HepG2 (cell line): ENCODE measurements around the gene RPS8. TPM values are rescaled to one million over a fixed set of nuclear protein-coding genes. Genes with fewer than 3 reads are reported as not detected.

Experiments
- ARNTL ChIP-seq: sonication (generic); formaldehyde crosslinking; IDR thresholded peaks from 2 replicates; pipeline ENCODE4 v1.4.0; 2020; ENCODE audit warnings: mild to moderate bottlenecking, missing genetic modification reagents
- CSRNP1 ChIP-seq: sonication (generic); formaldehyde crosslinking; IDR thresholded peaks from 2 replicates; pipeline ENCODE4 v1.8.1; 2023; ENCODE audit warnings: mild to moderate bottlenecking, missing genetic modification reagents
- FOXO1 ChIP-seq: sonication (generic); formaldehyde crosslinking; IDR thresholded peaks from 2 replicates; pipeline ENCODE4 v1.4.0; 2020; ENCODE audit warnings: missing genetic modification reagents
- ZBTB7B ChIP-seq: sonication (generic); formaldehyde crosslinking; IDR thresholded peaks from 2 replicates; pipeline ENCODE4 v1.4.0; 2020; ENCODE audit warnings: missing genetic modification reagents
- ZNF3 ChIP-seq: IDR thresholded peaks from 2 replicates; pipeline ENCODE4 v1.7.0; 2017; ENCODE audit warnings: inconsistent platforms
- ZNF337 ChIP-seq: sonication (generic); formaldehyde crosslinking; IDR thresholded peaks from 2 replicates; pipeline ENCODE4 v1.5.1; 2020; ENCODE audit warnings: missing genetic modification reagents, low read depth, mild to moderate bottlenecking, borderline replicate concordance
- ZNF761 ChIP-seq: sonication (generic); formaldehyde crosslinking; conservative IDR thresholded peaks from 2 replicates; pipeline ENCODE4 v1.4.0; 2020; ENCODE audit warnings: mild to moderate bottlenecking, missing genetic modification reagents
- ZSCAN30 ChIP-seq: sonication (generic); formaldehyde crosslinking; IDR thresholded peaks from 2 replicates; pipeline ENCODE4 v1.5.0; 2020; ENCODE audit warnings: mild to moderate bottlenecking, missing genetic modification reagents
- polyA plus RNA-seq, 8 experiments: library from polyadenylated mRNA; depleted of rRNA in 3 of 8; stranded (reverse) in 7 of 8; unstranded in 1 of 8; fragments of >200 nt; fragmentation: Illumina TruSeq in 4 of 8; extraction: Trizol in 4 of 8; gene quantifications; 2 replicates each; pipeline versions ENCODE4 v1.2.1 to v1.2.3, GENCODE V29; 2011 to 2016; ENCODE audit warnings: low read depth in 4 of 8, missing spikeins in 1 of 8, mixed read lengths in 1 of 8; ENCODE audit not compliant: insufficient read depth in 1 of 8
- total RNA-seq, 5 experiments: library from RNA; depleted of rRNA; stranded (reverse); fragments of >200 nt; fragmentation: Illumina TruSeq; extraction: Trizol; gene quantifications; 2 replicates each; pipeline ENCODE4 v1.2.3, GENCODE V29; 2016; ENCODE audit warnings: low read depth in 1 of 5
- TF ChIP-seq, protein P1 (sequence below), 2 experiments: fragments of 450-650 bp in 1 of 2; sonication (generic) in 1 of 2; formaldehyde crosslinking in 1 of 2; IDR thresholded peaks; 2 replicates each; pipeline versions ENCODE4 v1.6.1 to v1.8.0; 2016 to 2022; ENCODE audit warnings: antibody characterized with exemption in 1 of 2, mild to moderate bottlenecking in 1 of 2, missing genetic modification reagents in 1 of 2
- TF ChIP-seq, protein P2 (sequence below): sonication (generic); formaldehyde crosslinking; IDR thresholded peaks from 2 replicates; pipeline ENCODE4 v1.9.0; 2021; ENCODE audit warnings: missing genetic modification reagents, borderline replicate concordance
- TF ChIP-seq, protein P3 (sequence below): IDR thresholded peaks from 2 replicates; pipeline ENCODE4 v1.6.1; 2012; ENCODE audit warnings: low read length, improper control_type of control experiment

RPS8 gene
- total and polyA plus RNA-seq, 2 of the 13 experiments (the other 11 are each of a cell fraction or from before 2014, with no cell fraction given): 2,628 to 2,822 TPM

DNA sequence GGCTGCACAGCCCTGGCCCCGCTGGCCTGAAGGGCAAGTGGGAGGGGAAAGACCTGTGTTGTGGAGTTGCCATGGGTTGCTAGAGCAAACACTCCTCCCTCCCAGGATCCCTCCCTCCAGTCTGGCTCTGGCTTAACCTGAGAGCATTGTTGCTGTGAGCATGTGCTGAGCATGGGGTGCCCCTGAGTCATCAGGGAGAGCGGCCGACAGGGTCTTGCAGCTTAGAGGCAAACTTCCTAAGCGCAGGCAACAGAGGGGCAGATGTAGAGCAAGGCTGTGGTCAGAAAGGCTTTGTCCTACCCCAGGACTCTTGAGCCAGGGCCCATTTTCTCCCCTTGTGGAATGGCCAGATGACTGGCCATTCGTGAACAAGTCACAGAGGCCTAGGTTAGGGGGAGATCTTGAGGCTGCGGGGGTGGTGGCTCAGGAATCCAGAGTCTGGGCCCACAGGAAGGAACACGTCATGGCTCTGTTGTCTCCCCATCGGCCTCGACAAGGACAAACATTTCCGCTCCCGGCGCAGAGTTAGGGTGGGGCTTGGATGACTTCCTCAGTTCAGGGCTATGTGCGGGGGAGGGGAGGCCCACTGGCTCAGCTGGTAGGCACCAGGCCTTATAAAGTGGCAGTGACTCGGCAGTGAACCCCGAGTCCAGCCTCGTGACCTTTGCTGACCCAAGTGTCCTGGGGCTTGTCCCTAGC is 32.2 kb downstream of the RPS8 start (continued):
- TF ChIP-seq FOXO1 (CRISPR knock-in tag) (peak; percentile 23; the same call in 1 of the 2 replicates), ZNF761 (CRISPR knock-in tag) (peak; percentile 6; the same call in 1 of the 2 replicates), ZNF337 (CRISPR knock-in tag) (no peak), ARNTL (CRISPR knock-in tag) (peak; percentile 84), ZBTB7B (CRISPR knock-in tag) (no peak), CSRNP1 (CRISPR knock-in tag) (peak; percentile 26; the same call in 1 of the 2 replicates), ZNF3 (CRISPR knock-in tag) (no peak), ZSCAN30 (no peak)
- TF ChIP-seq, protein P1, sequence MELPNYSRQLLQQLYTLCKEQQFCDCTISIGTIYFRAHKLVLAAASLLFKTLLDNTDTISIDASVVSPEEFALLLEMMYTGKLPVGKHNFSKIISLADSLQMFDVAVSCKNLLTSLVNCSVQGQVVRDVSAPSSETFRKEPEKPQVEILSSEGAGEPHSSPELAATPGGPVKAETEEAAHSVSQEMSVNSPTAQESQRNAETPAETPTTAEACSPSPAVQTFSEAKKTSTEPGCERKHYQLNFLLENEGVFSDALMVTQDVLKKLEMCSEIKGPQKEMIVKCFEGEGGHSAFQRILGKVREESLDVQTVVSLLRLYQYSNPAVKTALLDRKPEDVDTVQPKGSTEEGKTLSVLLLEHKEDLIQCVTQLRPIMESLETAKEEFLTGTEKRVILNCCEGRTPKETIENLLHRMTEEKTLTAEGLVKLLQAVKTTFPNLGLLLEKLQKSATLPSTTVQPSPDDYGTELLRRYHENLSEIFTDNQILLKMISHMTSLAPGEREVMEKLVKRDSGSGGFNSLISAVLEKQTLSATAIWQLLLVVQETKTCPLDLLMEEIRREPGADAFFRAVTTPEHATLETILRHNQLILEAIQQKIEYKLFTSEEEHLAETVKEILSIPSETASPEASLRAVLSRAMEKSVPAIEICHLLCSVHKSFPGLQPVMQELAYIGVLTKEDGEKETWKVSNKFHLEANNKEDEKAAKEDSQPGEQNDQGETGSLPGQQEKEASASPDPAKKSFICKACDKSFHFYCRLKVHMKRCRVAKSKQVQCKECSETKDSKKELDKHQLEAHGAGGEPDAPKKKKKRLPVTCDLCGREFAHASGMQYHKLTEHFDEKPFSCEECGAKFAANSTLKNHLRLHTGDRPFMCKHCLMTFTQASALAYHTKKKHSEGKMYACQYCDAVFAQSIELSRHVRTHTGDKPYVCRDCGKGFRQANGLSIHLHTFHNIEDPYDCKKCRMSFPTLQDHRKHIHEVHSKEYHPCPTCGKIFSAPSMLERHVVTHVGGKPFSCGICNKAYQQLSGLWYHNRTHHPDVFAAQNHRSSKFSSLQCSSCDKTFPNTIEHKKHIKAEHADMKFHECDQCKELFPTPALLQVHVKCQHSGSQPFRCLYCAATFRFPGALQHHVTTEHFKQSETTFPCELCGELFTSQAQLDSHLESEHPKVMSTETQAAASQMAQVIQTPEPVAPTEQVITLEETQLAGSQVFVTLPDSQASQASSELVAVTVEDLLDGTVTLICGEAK (IDR thresholded peaks at IDR 0.05): no peak
- TF ChIP-seq, protein P1 (CRISPR knock-in tag; IDR thresholded peaks at IDR 0.05): peak; percentile 50; the same call in 1 of the 2 replicates
- TF ChIP-seq, protein P2, sequence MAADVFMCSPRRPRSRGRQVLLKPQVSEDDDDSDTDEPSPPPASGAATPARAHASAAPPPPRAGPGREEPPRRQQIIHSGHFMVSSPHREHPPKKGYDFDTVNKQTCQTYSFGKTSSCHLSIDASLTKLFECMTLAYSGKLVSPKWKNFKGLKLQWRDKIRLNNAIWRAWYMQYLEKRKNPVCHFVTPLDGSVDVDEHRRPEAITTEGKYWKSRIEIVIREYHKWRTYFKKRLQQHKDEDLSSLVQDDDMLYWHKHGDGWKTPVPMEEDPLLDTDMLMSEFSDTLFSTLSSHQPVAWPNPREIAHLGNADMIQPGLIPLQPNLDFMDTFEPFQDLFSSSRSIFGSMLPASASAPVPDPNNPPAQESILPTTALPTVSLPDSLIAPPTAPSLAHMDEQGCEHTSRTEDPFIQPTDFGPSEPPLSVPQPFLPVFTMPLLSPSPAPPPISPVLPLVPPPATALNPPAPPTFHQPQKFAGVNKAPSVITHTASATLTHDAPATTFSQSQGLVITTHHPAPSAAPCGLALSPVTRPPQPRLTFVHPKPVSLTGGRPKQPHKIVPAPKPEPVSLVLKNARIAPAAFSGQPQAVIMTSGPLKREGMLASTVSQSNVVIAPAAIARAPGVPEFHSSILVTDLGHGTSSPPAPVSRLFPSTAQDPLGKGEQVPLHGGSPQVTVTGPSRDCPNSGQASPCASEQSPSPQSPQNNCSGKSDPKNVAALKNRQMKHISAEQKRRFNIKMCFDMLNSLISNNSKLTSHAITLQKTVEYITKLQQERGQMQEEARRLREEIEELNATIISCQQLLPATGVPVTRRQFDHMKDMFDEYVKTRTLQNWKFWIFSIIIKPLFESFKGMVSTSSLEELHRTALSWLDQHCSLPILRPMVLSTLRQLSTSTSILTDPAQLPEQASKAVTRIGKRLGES (CRISPR knock-in tag): no peak
- TF ChIP-seq, protein P3, sequence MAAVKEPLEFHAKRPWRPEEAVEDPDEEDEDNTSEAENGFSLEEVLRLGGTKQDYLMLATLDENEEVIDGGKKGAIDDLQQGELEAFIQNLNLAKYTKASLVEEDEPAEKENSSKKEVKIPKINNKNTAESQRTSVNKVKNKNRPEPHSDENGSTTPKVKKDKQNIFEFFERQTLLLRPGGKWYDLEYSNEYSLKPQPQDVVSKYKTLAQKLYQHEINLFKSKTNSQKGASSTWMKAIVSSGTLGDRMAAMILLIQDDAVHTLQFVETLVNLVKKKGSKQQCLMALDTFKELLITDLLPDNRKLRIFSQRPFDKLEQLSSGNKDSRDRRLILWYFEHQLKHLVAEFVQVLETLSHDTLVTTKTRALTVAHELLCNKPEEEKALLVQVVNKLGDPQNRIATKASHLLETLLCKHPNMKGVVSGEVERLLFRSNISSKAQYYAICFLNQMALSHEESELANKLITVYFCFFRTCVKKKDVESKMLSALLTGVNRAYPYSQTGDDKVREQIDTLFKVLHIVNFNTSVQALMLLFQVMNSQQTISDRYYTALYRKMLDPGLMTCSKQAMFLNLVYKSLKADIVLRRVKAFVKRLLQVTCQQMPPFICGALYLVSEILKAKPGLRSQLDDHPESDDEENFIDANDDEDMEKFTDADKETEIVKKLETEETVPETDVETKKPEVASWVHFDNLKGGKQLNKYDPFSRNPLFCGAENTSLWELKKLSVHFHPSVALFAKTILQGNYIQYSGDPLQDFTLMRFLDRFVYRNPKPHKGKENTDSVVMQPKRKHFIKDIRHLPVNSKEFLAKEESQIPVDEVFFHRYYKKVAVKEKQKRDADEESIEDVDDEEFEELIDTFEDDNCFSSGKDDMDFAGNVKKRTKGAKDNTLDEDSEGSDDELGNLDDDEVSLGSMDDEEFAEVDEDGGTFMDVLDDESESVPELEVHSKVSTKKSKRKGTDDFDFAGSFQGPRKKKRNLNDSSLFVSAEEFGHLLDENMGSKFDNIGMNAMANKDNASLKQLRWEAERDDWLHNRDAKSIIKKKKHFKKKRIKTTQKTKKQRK: no peak
